ENCODE data around the gene IGFBP4.

- no peak for TF ChIP-seq POLR2AphosphoS5 (IDR thresholded peaks at IDR 0.05; ENCODE audit: borderline replicate concordance, low read depth, low read length)
- TF ChIP-seq FOXP2 (optimal IDR thresholded peaks at IDR 0.05; ENCODE audit: control extremely low read depth, extremely low read length, insufficient read depth) = no peak
Measured at GRCh38 chr17:40416671-40417070, 26.6 kb upstream of the IGFBP4 start.
